Measurements from ENCODE around the gene LOC128125822.
"Not testable (repeated sequence)": the region's sequence is repeated elsewhere in the genome, so short reads cannot be mapped to it uniquely, and the experiment has no call there.

LOC128125822 gene

DNA sequence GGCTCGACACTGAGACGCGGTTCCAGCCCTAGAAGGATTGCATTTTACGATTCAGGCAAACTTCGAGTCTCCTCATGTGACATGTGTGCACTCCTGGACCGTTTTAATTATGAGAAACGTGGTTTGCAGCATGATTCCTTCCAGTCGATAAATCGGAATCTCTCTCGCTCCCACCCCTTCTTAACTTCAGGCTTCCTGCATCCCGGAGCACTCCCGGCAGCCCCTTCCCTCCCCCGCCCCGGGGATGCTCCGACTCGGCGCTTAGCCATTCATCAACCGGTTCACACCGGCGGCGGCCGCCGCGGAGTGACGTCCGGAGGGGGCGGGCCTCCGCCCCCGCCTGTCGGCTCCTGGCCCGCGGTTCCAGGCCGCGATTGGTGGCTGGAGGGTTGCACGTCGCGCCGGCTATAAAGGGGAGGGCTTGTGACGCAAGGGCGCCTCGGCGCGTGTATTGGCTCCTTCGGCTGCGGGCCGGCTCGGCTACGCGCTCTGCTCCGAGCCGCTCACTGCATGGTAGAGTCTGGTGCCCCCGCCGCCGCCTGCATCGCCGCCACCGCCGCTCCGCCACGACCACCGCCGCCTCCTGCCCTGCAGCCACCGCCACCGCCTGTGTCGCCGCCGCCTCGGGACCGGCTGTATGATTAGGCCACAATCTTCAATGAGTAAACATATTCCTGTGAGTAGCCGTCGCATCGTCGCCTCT is at the start of gene LOC128125822, which contains the start of gene PTP4A1:
Gene LOC128125822 (plus strand): TSS at position 437 of the 703 bp plus-strand sequence.
Gene PTP4A1 (plus strand): TSS at position 437 of the 703 bp plus-strand sequence. CDS start 4,401 bp downstream, outside the sequence.
- DNase-seq: peak; percentile 56

DNA sequence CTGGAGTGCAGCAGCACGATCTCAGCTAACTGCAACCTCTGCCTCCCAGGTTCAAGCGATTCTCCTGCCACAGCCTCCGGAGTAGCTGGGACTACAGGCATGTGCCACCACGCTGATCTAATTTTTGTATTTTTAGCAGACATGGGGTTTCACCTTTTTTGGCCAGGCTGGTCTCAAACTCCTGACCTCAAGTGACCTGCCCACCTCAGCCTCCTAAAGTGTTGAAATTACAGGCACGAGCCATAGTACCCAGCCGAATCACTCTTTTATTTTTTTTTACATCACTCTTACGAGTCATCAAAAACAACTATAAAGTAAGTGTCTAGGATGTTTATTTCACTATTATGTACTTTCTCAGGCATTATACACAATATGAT is 49.4 kb upstream of the LOC128125822 start:
- not testable (repeated sequence) for DNase-seq

DNA sequence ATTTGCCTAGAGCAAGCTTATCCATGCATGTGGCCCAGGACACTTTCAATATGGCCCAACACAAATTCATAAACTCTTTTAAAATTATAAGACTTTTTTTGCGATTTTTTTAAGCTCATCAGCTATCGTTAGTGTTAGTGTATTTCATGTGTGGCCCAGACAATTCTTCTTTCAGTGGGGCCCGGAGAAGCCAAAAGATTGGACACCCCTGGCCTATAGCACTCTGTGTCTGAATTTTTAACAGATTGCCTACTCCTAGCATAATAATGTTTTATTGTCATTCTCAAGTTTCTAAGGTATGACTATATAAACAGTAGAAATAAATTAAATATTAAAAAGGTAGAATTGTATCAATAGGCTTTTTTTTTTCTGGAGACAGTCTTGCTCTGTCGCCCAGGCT is 48.6 kb upstream of the LOC128125822 start:
- no peak for DNase-seq

DNA sequence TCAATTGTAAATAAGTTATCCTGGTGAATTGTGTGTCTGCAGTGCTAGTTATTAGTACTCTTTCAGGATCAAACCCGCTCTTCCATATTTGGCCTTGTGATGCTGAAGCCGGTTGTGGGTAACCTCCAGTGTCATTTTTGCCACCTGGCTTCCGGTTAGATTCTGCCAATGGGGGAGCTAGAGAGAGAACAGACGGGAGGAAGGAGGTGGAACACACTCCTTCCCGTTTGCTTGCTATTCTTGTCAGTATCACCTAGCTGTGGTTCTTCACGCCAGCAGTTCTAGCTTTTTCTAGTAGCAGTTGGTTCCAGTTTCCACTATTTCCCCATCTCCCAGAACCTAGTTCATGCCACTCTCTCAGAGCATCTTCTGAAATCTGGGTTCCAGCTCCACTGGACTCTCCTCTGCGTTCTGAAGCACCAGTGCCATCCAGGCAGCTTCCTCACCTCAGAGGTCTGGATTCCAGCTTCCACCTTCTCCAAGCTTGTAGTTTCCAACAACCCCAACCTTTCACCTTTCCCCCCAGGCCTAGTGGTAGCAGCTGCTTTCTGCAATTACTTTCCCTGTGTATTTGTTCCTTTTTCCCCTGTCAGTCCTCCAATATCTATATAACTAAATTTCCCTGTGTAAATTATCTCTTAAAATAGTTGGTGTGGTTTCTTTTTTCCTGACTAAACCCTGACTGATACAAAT is 46.9 kb upstream of the LOC128125822 start:
- no peak for DNase-seq

DNA sequence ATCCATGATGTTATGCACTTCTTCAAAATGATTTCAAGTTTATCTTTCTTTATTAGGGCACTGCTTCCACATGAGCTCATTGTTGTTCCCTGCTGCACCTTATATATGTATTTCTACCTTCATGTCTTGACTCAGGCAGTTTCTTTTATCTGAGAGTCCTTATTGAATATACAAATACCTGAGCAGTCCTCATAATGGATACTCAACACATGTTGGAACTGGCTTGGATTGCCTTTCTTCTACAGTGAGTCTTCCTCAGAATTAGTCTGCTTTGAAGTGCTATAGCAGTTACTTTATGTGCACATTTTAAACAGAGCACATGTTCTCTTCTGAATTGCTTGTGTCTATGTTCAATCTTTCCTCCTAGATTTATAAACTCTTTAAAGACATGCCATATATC is 45.3 kb upstream of the LOC128125822 start:
- DNase-seq: no peak

DNA sequence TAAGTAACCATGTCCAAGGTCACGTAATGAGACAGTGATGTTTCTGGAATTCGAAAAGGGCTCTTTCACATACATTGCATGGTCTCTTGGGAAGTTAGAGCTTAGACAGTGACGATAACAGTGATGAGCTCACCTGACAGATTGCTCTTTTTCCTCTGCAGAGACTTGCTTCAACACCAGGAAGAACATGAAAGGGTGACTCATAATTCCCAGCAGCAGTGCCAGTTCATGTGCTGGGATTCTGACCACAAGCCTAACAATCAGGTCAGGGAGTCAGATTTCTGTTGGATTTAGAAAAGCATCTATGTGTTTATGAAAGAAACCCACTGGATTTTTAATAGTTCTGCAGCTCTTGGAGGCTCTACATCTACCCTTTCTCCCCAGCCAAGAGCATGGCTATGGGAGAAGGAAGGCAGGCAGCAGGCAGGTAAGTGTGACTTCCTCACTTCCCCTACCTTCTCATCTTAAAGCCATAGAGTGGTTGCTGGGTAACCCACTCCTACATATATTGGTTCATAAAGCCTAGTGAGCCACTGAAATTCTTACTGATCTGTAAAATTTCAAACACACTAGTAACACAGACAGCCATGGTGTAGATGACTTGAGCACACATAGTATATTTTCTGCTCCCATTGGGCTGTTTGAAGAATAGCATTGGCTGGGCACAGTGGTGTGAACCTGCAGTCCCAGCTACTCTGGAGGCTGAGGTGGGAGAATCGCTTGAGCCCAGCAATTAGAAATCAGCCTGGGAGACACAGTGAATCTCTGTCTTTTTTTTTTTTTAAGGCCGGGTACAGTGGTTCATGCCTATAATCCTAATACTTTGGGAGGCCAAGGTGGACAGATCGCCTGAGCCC is 44.4 kb upstream of the LOC128125822 start:
- no peak for DNase-seq

DNA sequence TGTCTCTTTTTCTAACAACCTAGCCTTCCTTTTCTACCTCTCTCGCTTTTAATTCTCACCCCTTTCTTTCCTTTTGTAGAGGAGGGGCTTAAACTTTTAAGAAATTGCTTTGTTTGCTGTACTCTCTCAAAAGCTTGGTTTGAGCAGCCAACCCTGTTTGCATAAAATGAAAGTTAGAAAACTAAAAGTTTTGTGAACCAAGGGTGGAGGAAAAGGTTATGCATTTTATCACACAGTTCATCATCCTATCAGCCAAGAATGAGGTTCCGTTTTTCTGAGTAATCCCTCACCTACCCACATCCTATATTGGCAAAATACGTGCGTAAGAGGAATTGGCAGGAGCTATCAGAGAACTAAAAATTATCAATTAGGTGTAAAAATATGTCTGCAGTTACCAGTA is 42.8 kb upstream of the LOC128125822 start:
- no peak for DNase-seq

DNA sequence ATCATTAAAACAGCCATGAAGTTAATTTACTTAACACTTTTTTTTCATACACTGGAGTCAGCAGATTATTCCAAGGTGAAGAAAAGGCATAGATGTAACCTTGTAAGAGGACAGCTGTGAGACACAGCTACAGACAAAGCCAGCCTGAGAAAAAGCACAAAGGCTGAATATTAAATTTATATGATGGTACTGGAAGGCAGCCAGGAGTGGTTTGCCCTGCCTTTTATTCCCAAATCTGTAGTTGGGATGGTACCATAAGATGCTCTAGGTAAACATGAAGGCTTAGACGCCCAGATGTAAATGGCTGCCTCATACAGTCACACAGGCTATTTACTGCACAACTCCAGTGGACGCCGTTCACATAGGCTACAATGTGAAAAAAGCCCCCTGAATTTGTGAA is 42.1 kb upstream of the LOC128125822 start:
- DNase-seq: no peak

DNA sequence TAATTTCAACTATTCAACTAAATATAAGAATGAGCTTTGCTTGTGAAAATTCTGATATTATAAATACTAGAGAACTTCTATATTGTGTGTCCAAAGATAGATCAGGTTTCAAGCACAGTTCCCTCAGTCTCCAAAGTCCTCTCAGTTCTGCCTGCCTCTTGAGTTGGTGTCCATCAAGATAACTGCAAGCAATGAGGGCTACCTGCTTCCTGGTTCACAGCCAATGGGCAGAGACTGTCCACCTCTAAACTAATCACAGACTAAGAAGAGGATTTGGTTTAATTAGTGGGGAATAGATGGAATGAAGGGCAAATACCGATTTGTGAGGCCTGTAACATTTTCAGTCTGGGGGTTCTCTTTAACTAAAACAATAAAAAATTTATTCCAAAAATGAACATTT is 41.3 kb upstream of the LOC128125822 start:
- no peak for DNase-seq

DNA sequence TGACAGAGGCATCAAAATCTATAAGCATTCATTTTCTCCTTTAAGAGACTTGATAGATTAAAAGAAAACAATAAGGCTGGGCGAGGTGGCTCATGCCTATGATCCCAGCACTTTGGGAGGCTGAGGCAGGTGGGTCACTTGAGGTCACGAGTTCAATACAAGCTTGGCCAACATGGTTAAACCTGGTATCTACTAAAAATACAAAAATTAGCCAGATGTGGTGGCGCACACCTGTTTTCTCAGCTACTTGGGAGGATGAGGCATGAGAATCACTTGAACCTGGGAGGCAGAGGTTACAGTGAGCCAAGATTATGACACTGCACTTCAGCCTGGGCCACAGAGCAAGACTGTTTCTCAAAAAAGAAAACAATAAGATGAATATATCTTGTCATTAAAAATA is 39.3 kb upstream of the LOC128125822 start:
- no peak for DNase-seq

DNA sequence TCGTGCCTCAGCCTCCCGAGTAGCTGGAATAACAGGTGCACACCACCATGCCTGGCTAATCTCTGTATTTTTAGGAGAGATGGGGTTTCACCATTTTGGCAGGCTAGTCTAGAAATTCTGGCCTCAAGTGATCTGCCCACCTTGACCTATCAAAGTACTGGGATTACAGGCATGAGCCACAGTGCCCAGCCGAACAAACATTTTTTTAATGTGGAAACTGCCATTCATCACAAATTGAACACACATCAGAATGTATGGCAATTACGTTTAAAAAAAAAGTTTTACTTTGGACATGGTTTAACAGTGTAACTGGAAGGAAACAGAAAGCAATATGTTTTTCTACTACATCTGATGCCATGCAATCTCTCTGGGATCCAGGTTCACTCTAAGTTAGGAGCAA is 38.3 kb upstream of the LOC128125822 start:
- DNase-seq: no peak

DNA sequence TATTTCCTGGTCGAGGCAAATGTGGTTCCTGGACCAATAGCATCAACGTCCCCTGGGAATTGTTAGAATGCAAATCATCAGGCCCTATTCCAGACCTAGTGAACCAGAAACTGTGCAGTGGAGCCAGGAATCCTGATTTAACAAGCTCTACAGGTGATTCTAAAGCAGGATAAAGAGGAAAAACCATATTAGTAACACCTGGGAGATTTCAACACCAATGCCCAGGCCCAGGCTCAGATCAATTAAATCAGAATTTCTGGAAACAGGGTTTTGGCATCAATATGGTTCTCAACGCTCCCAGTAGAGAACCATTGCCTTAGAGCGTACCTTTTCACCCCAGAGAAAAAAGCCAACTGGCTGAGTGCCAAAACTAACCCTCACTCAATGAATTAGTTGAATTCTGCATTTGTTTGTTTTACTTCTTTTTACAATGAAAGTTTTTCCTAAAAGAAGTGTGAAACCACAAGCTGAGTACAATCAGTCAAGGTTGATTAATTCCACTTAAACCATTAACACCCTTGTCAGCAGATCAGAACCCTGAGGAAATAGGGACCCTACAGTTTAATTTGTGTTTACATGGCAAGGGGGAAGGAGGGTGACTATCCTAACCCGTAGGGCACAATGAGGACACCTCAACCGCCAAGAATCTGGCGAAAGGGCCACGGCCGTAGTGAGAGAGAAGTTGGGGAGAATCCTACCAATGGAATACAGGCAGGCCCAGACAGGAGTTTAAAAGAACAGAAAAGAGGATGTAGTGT is 34.9 kb upstream of the LOC128125822 start:
- DNase-seq: no peak

DNA sequence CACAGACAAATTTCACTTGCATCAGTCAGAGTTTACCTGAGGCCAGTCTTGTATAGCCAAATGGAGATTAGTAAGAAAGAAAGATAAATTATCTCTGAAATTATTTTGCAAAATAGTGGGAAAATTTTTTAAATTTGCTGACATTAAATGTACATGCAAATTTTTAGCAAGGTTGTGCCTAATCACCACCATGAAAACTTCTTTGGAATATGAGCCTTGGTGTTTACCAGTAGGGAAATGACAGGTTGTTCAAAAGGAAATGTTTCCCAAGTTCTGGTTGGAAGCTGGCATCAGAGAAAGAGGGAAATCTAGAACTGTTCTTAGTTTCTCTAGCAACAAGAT is 34.4 kb upstream of the LOC128125822 start:
- DNase-seq: no peak

DNA sequence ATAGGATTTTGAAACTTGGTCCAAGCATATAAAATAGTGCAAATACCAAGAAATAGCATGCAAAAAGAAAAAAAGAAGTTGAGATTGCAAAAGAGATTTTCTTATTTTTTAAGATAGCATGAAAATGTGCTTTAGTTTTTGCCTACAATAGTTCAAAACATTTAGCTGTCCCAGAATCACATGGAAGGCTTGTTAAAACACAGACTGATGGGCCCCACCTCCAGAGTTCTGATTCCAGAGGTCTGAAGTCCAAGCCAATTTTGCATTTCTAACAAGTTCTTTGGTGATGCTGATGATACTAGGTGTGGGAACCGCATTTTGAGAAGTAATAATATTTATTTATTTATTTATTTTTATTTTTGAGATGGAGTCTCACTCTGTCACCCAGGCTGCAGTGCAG is 33.7 kb upstream of the LOC128125822 start:
- no peak for DNase-seq

DNA sequence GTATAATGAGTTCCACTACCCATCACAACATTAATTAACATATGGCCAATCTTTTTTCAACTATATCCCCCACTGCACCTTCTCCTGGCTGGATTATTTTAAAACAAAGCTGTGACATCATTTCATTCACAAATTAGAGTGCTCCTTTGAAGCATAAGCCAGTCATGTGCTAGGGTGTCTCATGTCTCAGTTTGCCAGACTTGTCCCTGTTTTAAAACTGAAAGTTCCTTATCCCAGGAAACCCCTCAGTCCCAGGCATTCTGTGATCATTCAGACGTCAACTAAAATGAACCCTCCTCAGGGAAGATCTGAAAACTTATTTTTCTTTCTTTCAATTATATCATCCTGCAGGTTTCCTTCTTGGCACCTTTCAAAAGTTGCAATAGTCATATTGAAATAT is 29.3 kb upstream of the LOC128125822 start:
- no peak for DNase-seq

DNA sequence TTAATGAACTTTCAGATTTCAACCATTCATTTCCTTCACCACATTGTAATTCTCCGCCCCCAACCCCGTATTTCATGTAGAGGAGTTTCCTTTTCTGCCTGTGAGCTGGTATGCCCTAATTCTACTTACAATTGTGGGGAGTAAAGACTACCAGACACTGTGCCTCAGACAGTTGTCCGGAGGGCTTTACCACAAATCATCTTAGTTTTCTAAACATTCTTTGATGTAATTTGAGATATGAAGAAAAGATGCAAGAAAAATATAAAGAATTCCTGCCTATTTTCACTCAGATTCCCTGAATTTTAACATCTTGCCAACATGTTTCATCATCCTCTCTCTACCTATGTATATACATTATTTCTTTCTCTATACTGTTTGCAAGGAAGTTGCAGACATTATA is 28.3 kb upstream of the LOC128125822 start:
- no peak for DNase-seq

DNA sequence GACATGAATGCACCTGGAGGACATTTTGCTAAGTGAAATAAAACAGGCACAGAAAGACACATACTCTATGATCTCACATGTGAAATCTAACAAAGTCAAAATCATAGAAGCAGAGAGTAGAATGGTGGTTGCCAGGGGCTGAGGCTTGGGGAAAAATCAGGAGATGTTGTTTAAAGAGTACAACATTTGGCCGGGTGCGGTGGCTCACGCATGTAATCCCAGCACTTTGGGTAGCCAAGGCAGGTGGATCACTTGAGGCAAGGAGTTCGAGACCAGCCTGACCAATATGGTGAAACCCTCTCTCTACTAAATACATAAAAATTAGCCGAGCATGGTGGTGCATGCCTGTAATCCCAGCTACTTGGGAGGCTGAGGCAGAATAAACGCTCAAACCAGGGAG is 26.0 kb upstream of the LOC128125822 start:
- DNase-seq: no peak

DNA sequence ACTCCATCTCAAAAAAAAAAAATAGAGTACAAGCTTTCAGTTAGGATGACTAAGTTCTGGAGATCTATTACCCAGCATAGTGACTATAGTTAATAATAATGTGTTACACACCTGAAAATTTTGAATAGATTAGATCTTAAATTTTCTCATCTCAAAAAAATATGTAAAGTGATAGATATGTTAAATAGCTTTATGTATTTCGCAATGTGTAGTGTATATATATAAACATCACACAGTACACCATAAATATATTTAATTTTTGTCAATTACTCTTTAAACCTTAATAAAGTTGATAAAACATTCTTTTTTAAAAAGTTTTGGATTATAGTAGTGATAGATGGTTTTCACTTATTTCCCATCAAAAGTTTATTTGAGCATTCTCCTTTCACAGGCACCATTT is 25.6 kb upstream of the LOC128125822 start:
- DNase-seq: no peak

DNA sequence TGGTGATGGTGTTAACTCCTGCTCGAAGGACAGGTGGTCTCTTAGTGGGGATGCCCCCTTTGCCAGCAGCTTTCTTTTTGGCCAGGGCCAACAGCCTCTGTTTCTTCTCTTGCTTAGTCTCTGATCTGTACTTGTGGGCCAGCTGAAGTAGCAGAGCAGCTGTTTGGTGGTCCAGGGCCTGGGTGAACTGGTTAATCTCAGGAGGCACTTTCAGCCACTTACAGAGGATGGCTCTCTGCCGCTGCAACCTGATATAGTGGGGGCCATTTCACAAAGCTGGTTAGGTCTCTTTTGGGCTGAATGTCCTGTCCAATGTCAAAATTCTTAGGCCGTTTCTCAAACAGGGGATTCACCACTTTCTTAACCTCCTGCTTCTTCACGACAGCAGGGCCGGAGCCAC is 23.2 kb upstream of the LOC128125822 start:
- DNase-seq: no peak

DNA sequence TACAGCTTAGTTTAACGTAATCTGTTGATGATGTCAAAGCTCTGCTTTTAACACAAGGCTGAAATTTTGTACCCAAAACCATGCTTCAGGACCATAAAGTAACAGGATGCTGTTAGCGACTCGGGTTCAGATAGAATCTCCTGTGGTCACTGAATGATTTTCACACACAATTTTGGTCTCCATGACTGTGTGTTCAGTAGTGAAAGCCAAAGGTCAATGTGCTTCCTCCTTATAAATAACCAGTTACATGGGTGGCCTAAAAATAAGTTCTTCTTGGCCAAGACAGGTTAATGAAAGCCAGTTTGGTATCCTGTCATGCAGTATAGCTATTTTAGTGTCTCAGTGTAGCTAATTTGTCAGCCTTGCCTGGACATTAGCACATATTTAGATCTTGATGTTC is 19.1 kb upstream of the LOC128125822 start:
- DNase-seq: no peak

DNA sequence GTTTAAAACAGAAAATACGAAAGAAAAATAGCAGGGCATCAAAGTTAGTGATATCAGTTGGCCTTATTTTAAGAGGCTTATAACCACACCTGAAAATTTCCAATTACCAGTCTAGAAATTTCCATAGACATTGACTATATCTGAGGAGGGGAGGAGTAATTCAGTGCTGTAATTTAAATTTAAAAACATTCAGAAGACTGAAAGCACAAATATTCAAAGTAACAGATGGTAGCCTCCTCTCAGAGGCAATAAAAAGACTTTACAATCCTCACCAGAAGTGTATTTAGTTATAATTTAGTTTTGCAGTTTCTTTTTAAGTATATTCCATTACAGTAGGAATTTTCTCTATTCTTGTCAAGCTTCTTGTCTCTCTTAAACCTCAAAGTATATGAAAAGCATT is 18.4 kb upstream of the LOC128125822 start:
- DNase-seq: no peak

DNA sequence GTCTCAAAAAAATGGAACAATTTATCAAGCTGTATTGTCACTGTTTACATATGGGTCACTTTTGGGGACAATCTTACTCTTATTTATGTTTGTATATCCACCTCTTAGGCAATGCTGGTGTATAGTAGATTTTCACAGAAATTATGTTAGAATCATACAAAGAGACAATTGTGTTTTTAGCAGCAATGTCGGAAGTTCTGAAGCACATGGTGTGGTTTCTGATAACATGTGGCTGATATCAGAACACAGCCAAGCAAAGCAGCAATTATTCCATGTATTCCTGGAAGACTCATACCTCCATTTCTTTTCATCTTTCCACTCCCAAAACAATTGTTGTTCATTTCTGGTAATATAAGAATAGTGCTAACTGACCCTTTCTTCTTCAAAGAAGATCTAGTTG is 17.5 kb upstream of the LOC128125822 start:
- no peak for DNase-seq

DNA sequence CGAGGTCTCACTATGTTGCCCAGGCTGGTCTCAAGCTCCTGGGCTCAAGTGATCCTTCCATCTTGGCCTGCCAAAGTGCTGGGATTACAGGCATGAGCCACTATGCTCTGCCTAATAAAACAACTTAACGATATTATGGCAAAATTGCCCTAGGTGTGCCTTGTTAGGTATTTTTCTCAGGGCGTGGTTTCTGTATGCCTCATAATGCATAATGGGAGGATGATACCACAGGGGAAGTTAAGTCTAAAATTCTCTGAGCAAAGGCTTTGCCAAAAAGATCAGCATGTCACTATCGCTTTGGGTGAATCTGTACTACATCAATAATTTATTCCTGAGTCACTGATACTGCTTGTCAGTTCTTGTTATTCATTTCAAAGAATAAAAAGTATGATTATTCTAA is 15.9 kb upstream of the LOC128125822 start:
- DNase-seq: no peak
